GM12891 (cell line): Measurements from ENCODE around the gene PARD3.
"Not testable (repeated sequence)": the region's sequence is repeated elsewhere in the genome, so short reads cannot be mapped to it uniquely, and the experiment has no call there.

Source experiments
- POLR2A ChIP-seq: IDR thresholded peaks from 2 replicates; pipeline ENCODE4 v1.6.1; 2011; ENCODE audit warnings: low read depth, low read length, control low read depth
- POLR2AphosphoS5 ChIP-seq: IDR thresholded peaks from 2 replicates; pipeline ENCODE4 v1.6.1; 2011; ENCODE audit warnings: low read depth, low read length, control low read depth
- POU2F2 ChIP-seq: IDR thresholded peaks from 2 replicates; pipeline ENCODE4 v1.6.1; 2011; ENCODE audit warnings: low read depth, mild to moderate bottlenecking, control low read depth, low read length, moderate library complexity
- SPI1 ChIP-seq: IDR thresholded peaks from 2 replicates; pipeline ENCODE4 v1.6.1; 2011; ENCODE audit warnings: low read depth, low read length, control low read depth
- TAF1 ChIP-seq: IDR thresholded peaks from 2 replicates; pipeline ENCODE4 v1.6.1; 2011; ENCODE audit warnings: low read depth, low read length, control low read depth

GRCh38 chr10:34750795-34751194 lies 64.3 kb downstream of the PARD3 start:
- TF ChIP-seq TAF1, POLR2AphosphoS5, POLR2A, POU2F2, SPI1: not testable (repeated sequence)
